ENCODE data around the gene FCGR3A.
A peak's percentile ranks its signal among the peaks of the same experiment; 100 is the strongest.
"Not testable (repeated sequence)": the region's sequence is repeated elsewhere in the genome, so short reads cannot be mapped to it uniquely, and the experiment has no call there.

The FCGR3A gene
- long read RNA-seq, donor 1: 0 reads
- long read RNA-seq, donor 2, partial matches to known transcripts: 0 of 1 reads
- long read RNA-seq, donor 2, other reads (novel, unspliced or antisense): 0 of 1 reads
- long read RNA-seq, donor 3: 0 reads
- long read RNA-seq, donor 4, partial matches to known transcripts: 6 of 36 reads
- long read RNA-seq, donor 4, other reads (novel, unspliced or antisense): 30 of 36 reads
- long read RNA-seq, donor 5: 0 reads
- long read RNA-seq, donor 6, partial matches to known transcripts: 0 of 1 reads
- long read RNA-seq, donor 6, other reads (novel, unspliced or antisense): 0 of 1 reads
- long read RNA-seq, donor 7, partial matches to known transcripts: 0 of 1 reads
- long read RNA-seq, donor 7, other reads (novel, unspliced or antisense): 0 of 1 reads
- long read RNA-seq, donor 8: 0 reads

GRCh38 chr1:161549652-161550051 is at the start of gene FCGR3A:
FCGR3A (minus strand) TSS chr1:161549818; CDS start chr1:161549736, 82 bp downstream.
- DNase-seq: no peak

GRCh38 chr1:161597077-161597476 is 47.5 kb upstream of the FCGR3A start:
- not testable (repeated sequence) for DNase-seq

GRCh38 chr1:161595583-161595982 is 46.0 kb upstream of the FCGR3A start:
- not testable (repeated sequence) for DNase-seq

- DNase-seq: not testable (repeated sequence)
These were observed 45.6 kb upstream of the FCGR3A start for GRCh38 chr1:161595173-161595572.

- not testable (repeated sequence) for DNase-seq
These were observed 44.8 kb upstream of the FCGR3A start for GRCh38 chr1:161594269-161594984.

- DNase-seq: not testable (repeated sequence)
These were observed 43.6 kb upstream of the FCGR3A start for GRCh38 chr1:161593092-161593755.

GRCh38 chr1:161592586-161592985 is 43.0 kb upstream of the FCGR3A start:
- not testable (repeated sequence) for DNase-seq

GRCh38 chr1:161589920-161590319 is 40.3 kb upstream of the FCGR3A start:
- DNase-seq: not testable (repeated sequence)

GRCh38 chr1:161589365-161589764 is 39.7 kb upstream of the FCGR3A start:
- DNase-seq: not testable (repeated sequence)

- not testable (repeated sequence) for DNase-seq
These were observed 39.0 kb upstream of the FCGR3A start for GRCh38 chr1:161588596-161588995.

- not testable (repeated sequence) for DNase-seq
These were observed 33.3 kb upstream of the FCGR3A start for GRCh38 chr1:161582882-161583281.

GRCh38 chr1:161580879-161581537 is 31.4 kb upstream of the FCGR3A start:
- DNase-seq: not testable (repeated sequence)

- not testable (repeated sequence) for DNase-seq
These were observed 30.4 kb upstream of the FCGR3A start for GRCh38 chr1:161579856-161580507.

- not testable (repeated sequence) for DNase-seq
These were observed 27.1 kb upstream of the FCGR3A start for GRCh38 chr1:161576676-161577075.

GRCh38 chr1:161571703-161572102 is 22.1 kb upstream of the FCGR3A start:
- DNase-seq: not testable (repeated sequence)

GRCh38 chr1:161566602-161566960 is 17.0 kb upstream of the FCGR3A start:
- DNase-seq: peak; percentile 4

- not testable (repeated sequence) for DNase-seq
These were observed 13.9 kb upstream of the FCGR3A start for GRCh38 chr1:161563522-161563921.

- not testable (repeated sequence) for DNase-seq
These were observed 12.8 kb upstream of the FCGR3A start for GRCh38 chr1:161562441-161562840.

- not testable (repeated sequence) for DNase-seq
These were observed 11.5 kb upstream of the FCGR3A start for GRCh38 chr1:161560960-161561715.

- not testable (repeated sequence) for DNase-seq
These were observed 8.2 kb upstream of the FCGR3A start for GRCh38 chr1:161557506-161558450.

All from right kidney (tissue), 9 donors.